GM21619 (cell line): ENCODE data around the gene DDX51.
A peak's percentile ranks its signal among the peaks of the same experiment; 100 is the strongest.

Experiments
- ATAC-seq: cut with Tn5 transposase; IDR thresholded peaks from one replicate; pipeline ENCODE4 v1.9.1; 2021; ENCODE audit not compliant: unreplicated experiment

Gene DDX51, protein sequence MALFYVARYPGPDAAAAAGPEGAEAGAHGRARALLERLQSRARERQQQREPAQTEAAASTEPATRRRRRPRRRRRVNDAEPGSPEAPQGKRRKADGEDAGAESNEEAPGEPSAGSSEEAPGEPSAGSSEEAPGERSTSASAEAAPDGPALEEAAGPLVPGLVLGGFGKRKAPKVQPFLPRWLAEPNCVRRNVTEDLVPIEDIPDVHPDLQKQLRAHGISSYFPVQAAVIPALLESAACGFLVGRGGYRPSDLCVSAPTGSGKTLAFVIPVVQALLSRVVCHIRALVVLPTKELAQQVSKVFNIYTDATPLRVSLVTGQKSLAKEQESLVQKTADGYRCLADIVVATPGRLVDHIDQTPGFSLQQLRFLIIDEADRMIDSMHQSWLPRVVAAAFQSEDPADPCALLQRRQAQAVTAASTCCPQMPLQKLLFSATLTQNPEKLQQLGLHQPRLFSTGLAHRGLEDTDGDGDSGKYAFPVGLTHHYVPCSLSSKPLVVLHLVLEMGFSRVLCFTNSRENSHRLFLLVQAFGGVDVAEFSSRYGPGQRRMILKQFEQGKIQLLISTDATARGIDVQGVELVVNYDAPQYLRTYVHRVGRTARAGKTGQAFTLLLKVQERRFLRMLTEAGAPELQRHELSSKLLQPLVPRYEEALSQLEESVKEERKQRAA

DNA sequence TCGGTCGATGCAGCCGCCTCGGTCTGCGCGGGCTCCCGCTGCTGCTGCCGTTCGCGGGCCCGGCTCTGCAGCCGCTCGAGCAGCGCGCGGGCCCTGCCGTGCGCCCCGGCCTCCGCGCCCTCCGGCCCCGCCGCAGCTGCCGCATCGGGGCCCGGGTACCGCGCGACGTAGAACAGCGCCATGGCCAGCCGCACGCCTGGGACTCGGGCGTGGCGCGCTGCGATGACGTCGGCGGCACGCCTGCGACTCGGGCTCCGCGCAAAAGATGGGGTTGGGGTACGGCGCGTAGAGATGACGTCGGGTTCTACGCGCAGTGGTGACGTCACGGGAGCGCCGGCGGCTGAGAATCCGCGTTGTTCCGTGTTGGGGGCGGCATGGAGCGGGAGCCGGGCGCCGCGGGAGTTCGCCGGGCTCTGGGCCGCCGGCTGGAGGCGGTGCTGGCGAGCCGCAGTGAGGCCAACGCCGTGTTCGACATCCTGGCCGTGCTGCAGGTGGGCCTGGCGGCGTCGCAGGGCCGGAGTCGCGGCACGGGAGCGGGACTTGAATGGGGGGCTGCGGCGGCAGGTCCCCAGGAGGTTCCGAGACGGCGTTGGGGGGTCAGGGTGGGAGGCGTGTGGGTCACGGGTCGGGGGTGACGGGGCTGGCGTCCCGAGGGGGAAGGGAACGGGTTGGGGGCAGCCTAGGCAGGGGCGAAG lies at the start of gene DDX51, which contains the start of gene NOC4L:
Gene DDX51 (minus strand): TSS at position 205 of the 695 bp plus-strand sequence. CDS start 23 bp downstream, at position 182.
Gene NOC4L (plus strand): TSS at position 343 of the 695 bp plus-strand sequence. CDS start 32 bp downstream, at position 375.
- ATAC-seq: peak; percentile 74

DNA sequence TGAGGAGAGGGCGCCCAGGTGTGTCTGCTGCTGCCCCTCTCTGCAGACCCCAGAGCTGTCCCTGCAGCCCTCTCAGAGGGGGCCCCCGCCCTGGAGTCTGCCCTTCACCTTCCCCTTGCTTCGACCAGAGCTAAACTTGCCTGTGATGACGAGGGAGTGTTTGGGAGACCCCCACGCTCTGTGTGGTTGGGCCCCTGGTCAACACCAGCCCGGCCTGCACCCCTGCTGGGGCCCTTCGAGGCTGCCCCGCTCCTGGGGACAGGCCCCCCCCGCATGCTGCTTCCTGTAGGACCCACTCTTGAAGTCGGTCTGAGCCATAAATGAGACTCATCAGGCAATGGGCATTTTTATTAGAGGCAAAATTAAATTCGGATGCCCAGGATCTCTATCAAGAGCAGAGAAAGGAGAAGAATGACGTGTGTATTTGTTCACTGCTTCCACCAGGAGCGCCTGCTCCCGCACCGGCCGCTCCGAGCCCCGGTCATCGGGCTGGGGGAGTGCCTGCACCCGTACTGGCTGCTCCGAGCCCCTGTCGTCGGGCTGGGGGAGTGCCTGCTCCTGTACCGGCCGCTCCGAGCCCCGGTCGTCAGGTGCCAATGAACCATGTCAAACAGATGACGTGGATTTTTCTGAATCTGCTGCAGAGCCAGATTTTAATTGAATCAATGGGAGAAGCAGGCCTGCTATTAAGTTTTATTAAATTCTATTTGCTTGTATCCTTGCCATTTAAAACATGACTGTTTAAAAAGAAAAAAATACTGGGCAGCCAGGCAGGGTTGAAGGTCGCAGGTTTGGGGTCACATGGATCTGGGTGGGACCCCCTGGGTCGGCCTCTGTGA lies 47.8 kb upstream of the DDX51 start:
- ATAC-seq: no peak

DNA sequence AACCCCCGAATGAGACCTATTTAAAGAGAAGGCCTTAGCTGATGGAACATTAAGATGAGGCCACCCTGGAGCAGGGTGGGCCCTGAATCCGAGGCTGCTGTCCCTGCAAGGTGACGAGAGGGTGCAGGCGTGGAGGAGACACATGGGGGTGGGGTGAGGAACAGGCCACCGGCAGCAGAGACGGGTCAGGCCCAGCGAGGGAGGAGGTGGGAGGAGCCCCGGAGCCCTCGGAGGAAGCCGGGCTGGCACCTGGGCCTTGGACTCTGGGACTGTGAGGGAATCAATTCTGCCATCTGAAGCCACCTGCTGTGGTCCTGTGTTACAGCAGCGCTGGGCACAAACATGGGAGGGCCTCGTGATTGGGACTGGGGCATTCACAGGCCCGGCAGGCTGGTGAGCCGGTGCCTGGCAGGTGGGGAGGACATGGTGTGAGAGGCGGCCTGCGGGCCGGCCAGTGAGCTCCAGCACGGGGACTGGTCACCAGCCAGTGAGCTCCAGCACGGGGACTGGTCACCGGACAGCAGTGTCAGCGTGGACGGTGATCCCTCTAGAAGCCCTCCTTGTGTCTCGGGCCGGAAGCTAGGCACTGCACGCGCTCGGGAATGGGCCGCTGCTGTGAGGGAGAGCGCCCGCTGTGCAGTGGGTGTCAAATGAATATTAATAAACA lies 46.8 kb upstream of the DDX51 start:
- ATAC-seq: no peak

DNA sequence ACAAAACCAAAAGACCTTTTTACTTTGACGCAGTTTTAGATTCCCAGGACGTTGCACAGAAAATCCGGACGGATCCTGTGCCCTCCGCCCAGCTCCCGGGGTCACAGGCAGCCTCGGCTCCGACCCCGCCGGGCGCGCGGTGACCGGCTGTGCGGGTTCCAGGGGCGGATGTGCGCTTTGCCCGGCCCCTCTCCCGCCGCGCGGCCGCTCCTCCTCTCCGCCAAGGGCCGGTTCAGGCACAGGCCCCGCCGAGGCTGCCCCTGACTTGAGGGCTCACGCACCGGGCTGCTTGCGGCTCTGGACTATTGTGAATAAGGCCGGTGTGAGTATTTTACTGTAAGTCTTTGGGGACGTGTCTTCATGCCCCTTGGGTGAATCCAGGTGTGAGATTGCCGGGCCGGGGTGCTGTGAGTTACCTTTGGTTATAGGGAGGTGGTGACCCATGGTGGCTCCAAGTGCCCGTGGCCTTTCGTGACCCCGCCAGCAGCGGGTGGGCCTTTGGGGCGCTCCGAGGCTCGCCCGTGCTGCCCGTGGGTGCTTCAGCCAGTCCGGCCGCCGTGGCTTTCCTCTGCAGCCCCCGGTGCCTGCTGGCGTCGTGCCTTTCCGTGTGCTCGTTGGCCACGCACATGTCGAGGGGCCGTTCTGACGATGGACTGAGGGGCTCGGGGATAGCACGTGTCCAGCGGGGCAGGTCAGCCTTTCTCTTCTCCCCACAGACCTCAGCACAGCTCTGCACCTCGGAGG lies 46.1 kb upstream of the DDX51 start:
- peak; percentile 12 for ATAC-seq

DNA sequence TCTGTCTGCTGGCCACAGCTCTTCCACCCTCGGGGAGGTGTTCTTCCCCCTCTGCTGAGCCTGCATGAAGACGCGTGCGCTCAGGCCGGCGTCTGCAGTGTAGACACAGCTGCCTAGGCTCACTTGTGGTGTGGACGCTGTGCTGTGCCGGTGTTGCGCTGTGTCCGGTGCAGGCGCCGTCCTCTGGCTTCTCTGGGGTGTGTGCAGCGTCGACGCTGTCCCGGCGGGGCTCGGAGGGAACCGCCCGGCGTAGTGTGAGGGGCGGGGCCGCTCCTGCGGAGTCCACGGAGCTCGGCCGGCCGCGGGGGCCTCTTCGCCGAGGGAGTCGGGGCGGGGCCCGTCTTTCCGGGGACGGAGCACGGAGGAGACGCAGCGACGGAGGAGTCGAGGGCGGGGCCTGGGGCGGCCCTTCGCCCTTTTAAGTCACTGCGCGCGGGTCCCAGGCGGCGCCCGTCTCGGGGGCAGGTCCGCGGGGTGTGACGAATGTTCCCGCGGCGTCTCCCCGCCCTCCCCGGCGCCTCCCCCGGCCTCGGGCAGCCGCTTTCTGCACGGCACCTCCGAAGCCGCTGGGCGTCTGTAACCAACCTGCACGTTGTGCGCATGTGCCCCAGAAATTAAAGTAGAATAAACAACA lies 45.4 kb upstream of the DDX51 start:
- peak; percentile 95 for ATAC-seq

DNA sequence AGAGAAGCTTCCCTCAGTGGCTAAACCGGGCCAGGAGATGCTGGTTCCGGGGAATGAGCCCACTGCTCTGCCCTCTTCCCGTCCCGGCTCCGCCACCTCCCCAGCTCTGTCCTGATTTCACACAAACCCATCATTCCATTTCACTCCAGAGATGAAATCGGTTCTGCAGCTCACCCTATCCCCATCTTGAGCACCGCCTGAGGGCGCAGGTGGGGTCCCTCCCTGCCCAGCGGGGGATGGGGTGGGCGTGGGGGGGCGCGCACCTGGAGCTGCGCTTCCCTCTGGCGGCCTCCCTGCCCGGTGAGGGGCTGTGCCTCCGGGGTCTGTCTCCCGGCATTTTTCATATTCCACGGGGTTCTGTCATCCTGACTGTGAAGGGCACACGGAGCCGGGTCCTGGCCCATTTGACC lies 44.8 kb upstream of the DDX51 start:
- no peak for ATAC-seq

DNA sequence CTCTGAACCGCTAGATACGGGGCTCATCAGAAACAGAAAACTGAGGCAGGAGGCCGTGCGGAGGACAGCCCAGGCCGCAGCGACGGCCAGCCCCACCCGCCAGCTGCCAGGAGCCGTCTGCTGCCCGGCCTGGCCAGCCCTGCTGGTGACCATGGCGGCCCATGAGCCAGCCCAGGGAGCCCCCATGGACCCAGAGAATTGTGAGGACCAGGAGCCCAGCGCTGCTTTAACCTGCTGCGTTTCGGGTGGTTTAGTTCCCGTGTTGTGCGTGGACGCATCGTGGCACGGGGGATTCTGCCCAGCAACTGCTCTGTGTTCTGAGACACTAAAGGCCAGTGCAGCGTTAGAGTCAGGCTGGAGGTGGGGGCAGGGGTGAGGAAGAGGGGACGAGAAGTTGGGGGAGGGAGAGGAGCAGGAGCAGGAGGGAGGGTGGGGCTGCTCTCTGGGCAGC lies 44.4 kb upstream of the DDX51 start:
- ATAC-seq: no peak

DNA sequence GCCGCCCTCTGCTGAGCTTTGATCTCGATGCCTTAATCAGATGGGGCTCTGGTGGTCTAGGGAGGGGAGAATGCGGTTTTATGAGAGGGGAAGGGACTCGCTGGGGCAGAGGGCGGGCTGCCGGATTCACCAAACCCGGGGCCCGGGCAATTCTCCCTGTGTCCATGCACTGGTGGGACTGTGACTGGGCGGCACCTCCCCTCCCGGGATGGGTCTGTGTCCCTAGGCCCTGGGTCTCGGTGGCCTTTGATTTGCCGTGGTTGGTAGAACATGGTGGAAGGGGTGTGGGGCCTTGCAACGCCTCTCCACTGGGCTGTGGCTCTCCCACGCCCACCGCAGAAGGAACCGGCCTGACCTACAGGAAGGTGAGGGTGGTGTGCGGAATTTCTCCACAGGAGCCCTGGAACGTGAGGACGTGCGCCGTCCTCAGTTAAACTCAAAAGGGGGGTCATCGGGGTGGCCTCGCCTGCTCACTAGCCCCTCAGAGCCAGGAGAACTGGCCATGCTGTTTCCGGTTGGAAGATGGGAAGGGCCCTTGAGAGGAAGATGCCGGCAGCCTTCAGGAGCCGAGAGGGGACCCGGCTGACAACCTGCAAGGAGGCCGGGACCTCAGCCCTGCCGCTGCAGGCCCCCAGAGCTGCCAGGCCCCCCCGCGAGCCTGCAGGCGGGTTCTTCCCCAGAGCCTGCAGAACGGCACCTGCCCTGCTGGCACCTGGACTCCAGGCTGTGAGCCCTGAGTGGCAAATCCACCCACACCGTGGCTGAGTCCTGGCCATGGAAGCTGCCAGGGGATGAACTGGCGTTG lies 43.7 kb upstream of the DDX51 start:
- no peak for ATAC-seq

DNA sequence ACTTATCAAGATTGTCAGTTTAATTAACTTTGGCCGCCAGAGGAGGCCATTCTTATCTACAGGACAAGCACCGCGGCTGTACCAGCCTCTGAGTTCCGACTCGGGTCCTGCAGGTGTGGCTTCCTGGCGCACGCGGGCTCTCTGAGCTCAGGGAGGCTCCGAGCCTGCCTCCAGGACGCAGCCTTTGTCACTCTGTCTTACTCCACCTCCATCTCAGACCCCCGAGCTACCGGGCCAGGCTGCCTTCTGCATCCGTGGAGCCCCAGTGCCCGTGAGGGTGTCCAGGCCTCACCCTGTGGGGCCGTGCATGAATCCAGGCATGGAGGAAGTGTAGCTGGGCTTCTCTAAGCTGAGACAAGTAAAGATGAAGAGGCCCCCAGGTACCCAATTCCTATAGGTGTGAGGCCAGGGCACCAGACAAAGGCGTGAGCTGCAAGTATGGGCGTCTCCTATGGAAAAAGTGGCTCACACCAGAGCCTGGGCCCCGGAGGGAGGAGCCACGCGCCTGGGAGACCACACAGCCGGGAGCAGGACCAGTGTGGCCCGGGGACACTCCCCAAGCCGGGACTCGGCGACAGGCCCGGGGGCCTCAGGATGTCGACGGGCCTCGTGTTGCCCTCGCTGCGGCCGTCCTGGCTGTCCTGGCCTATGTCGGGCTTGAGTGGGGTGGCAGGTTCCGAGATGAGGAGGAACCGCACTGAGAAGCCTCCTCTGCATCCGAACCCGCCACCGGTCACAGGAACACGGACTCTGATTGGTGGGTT lies 42.9 kb upstream of the DDX51 start:
- ATAC-seq: no peak

DNA sequence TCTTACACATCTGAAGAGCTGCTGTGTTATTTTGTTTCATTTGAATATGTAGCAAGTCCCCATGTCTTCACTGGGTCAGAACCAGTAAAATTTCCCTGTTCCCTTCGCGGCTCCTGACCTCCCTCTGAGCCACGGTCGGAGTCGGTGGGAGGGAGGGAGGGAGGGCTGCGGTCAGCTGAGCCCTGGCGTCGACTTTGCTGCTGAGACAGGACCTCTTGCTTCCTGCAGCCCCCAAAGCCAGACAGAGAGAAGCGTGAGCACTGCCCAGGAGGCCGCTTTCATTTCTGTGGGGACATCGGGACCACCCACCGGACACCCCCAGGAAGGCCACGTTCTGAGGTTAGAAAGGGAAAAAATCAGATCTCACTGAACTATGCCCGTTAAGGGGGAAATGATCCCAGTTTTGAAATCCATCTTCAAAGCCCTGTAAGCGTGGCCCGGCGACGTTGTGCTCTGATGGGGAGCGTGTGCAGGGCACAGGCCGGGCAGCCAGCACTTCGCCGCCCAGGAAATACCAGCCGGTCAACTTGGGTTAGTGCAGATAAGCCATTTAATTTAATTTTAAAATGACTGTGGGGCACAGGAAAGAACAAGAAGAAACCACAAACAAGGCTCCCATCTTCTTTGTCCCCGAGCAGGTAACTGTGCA lies 42.2 kb upstream of the DDX51 start:
- ATAC-seq: no peak

DNA sequence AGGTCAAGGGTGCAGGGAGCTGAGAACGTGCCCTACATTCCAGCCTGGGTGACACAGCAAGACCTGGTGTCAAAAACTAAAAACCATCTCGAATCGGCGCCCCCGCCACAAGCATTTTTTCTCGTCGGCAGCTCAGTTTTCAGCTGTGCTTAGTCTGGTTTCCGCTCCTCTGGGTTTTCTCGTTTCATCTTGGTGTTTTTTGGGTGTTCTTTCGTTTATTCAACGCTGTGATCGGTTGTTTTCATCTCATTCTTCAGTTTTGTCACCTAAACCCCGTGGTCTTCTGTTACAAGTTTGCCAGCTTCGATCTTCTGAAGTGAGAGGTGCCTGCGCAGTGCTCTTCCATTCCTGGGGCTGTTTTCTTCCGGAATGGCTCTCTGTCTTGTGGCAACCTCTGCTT lies 41.6 kb upstream of the DDX51 start:
- ATAC-seq: no peak

DNA sequence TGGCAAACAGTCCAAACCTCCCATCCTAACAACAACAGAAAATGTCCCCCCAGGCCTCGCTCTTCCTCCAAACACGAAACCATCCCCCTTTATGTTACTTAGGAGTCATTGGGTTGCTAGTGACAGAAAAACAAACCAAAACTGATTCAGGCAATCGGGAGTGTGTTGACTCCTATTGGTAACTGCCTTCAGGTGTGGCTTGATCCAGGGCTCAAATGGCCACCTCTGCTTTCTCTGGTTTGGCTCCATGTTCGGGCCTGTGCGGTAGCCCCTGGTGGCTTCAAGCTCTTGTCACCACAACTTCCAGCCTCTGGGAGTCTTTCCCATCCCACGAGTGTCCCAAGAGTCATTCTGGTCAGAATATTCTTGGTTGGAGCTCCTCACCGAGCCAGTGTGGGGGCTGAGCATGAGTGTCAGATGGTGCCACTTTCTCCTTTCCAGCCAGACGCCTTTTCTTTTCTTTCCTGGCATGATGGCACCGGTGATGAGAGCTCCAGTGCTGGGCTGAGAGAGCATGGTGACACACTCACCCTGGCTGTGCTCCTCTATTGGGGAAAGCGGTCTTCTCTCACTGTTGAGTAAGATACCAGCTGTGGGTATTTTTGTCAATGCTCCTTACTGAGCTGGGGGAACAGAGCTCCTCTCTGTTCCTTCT lies 38.7 kb upstream of the DDX51 start:
- ATAC-seq: no peak

DNA sequence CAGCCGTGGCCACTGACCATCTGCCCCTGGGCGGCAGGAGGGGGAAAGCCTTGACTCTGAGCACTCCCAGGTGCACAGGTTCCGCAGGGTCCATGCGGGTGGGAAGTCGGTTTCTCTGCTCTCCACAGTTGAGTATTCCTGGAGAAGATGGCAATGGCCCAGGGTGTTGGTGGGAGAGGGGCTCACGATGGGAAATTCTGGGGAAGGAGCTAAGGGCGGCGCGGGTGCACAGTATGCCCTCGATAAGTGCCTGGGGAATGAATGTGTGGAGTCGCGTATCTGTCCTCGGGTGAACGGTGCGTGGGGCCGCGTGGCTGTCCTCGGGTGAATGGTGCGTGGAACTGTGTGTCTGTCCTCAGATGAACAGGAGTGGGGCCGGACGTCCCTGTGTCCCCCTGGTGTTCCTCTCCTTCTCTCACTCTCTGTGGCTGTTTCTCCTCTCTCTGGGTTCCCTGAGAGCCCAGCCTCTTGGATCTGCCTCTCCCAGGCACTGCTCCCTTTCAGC lies 38.1 kb upstream of the DDX51 start:
- ATAC-seq: no peak

DNA sequence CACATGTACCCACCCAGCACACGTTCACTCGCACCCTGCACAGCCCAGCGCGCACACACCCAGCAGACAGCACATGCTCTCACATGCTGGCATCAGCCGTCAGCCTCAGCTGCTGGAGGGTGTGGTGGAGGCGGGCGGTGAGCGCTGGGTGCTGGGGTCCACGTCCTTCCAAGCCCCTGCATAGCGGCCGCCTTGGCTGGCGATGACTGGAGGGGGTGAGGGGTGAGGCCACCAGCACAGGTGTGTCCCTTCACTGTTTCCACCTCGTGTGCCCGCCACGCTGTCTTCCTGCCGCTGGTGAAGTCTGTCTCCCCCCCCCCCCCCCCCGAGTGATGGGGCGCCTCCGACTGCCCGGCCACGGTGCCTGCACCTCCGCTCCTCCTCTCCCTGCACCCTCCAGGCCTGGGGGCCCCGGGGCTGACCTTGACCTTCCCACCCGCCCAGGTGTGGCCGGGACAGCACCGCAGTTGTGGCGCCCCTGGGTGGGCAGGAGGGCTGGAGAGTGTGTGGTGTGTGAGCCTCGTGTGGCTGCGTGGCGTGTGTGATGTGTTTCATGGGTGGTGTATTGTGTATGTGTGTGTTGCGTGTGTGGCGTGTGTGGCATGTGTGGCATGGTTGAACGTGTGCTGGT lies 37.6 kb upstream of the DDX51 start:
- ATAC-seq: no peak

DNA sequence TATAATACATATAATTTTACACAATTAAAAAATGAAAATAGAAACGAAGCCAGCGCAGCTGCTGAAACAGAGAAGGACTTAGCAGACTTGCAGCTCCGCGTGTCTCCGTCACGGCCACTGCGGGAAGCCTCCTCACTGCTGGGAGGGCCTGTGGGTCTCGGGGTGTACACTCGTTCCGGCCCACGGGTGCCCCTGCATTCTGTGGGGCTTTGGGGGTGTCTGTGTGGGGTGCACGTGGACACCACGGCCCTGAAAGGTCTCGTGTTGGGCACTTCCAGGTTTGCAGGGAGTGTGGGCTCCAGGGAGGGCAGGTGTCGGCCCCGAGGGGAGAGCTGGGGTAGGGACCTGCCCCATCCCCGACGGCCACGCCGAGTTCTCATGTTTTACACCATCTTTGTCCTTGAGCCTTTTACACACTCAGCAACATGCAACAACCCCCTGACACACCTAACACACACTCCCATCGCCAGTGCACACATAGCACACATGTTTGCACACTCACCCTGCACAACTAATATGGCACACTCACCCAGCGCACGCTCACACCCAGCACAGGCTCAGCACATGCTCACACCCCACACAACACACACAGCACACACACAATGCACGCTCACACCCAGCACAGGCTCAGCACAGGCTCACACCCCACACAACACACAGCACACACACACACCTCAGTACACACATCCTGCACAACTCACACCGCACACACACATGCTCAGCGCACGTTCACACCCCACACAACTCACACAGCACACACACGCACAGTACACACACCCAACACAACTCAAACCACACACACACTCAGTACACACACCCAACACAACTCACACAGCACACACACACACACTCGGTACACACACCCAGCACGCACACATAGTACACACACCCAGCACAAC lies 36.8 kb upstream of the DDX51 start:
- ATAC-seq: no peak
